Esophagus muscularis mucosa (tissue), 4 donors: ENCODE results near the gene HS6ST3. TPM values are rescaled to one million over a fixed set of nuclear protein-coding genes. Genes with fewer than 3 reads are reported as not detected.

Experiments used
- DNase-seq: peaks from one replicate; pipeline ENCODE4 v3.0.0-alpha.2; 2017; ENCODE audit errors: extremely low spot score
- H3K27ac ChIP-seq, 4 donors: fragments of 200-600 bp; sonication (generic); replicated peaks in 1 of 4; 1 replicate in 3 of 4; 2 replicates in 1 of 4; pipeline ENCODE4 v1.5.1; 2016 to 2019; ENCODE audit warnings: mild to moderate bottlenecking in 1 of 4
- H3K27me3 ChIP-seq, 4 donors: fragments of 200-600 bp; sonication (generic); one replicate each; pipeline versions ENCODE4 v1.5.1 to v1.6.0; 2016 to 2019
- H3K36me3 ChIP-seq, 4 donors: fragments of 200-600 bp; sonication (generic); one replicate each; pipeline ENCODE4 v1.5.1; 2016 to 2019
- H3K4me1 ChIP-seq, 4 donors: fragments of 200-600 bp; sonication (generic); one replicate each; pipeline ENCODE4 v1.5.1; 2016 to 2019
- H3K4me3 ChIP-seq, 4 donors: fragments of 200-600 bp; sonication (generic); 1 replicate in 2 of 4; 2 replicates in 2 of 4; pipeline ENCODE4 v1.5.1; 2016 to 2019; ENCODE audit warnings: mild to moderate bottlenecking in 4 of 4, moderate library complexity in 1 of 4
- H3K9me3 ChIP-seq, 4 donors: fragments of 200-600 bp; sonication (generic); 1 replicate in 3 of 4; 2 replicates in 1 of 4; pipeline ENCODE4 v1.5.1; 2016 to 2019
- EP300 ChIP-seq: sonication (generic); formaldehyde crosslinking; IDR thresholded peaks from one replicate; pipeline ENCODE4 v1.6.1; 2017; ENCODE audit warnings: antibody characterized with exemption
- POLR2A ChIP-seq: fragments of 450-650 bp; IDR thresholded peaks from one replicate; pipeline ENCODE4 v1.6.1; 2017; ENCODE audit warnings: antibody characterized with exemption, moderate library complexity, mild to moderate bottlenecking, low read depth
- POLR2AphosphoS5 ChIP-seq, 2 donors: sonication (generic); formaldehyde crosslinking; IDR thresholded peaks; one replicate each; pipeline ENCODE4 v1.6.1; 2017; ENCODE audit warnings: antibody characterized with exemption in 2 of 2
- WGBS: methylation state at CpG from one replicate; pipeline ENCODE4 v1.1.5; 2018; 5-methylcytosine and 5-hydroxymethylcytosine counted together
- intact Hi-C: fragments of 100-400 bp; cut with DNase I; formaldehyde crosslinking; loops from one replicate; pipeline ENCODE4 v1.15.1; 2023
- total RNA-seq, 4 donors: library from RNA; depleted of rRNA; stranded (reverse); fragments of >200 nt; gene quantifications; one replicate each; pipeline versions ENCODE4 v1.1.0 to v1.2.1, GENCODE V29; 2016
- TF ChIP-seq, protein P1 (sequence below), 3 experiments: fragments of 200-600 bp in 2 of 3; fragments of 450-650 bp in 1 of 3; sonication (generic) in 2 of 3; IDR thresholded peaks; one replicate each; pipeline ENCODE4 v1.5.1; 2017 to 2019; ENCODE audit warnings: antibody characterized with exemption in 3 of 3, mild to moderate bottlenecking in 2 of 3, moderate library complexity in 1 of 3

The HS6ST3 gene
- total RNA-seq, 4 donors from 2014 or later = 4.6 to 12.4 (median 7.9) TPM

DNA sequence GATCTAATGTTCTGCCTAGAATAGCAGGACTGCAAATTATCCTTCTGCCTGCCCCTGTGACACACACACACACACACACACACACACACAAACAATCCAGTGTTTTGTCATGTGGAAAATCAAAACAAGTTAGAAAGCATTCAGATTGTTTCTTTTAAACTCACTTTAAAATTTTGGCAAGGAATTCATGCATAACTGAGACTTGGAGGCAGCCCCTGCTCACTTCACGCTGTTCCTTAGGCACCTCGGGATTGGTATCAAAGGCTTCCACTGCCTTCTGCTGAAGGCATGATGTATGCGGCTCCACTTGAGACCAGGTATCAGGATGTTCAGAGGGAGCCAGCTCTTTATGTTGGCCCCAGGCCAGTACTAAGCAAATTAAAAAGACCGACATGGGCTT lies 745.6 kb downstream of the HS6ST3 start:
- Histone ChIP-seq H3K36me3 (no peaks in the 10 kb centered on the region), H3K27ac (no peak overlapping the region), H3K27me3 (no peaks in the 10 kb centered on the region), H3K4me3 (no peak overlapping the region), H3K4me1 (no peaks in the 10 kb centered on the region), H3K9me3 (peaks cover 0 to 5% (median 0%) of the 10 kb centered on the region in 4 donors)
- intact Hi-C loops = no loop called here
- no peak for DNase-seq
- TF ChIP-seq EP300 = no peak
- TF ChIP-seq, protein P1, sequence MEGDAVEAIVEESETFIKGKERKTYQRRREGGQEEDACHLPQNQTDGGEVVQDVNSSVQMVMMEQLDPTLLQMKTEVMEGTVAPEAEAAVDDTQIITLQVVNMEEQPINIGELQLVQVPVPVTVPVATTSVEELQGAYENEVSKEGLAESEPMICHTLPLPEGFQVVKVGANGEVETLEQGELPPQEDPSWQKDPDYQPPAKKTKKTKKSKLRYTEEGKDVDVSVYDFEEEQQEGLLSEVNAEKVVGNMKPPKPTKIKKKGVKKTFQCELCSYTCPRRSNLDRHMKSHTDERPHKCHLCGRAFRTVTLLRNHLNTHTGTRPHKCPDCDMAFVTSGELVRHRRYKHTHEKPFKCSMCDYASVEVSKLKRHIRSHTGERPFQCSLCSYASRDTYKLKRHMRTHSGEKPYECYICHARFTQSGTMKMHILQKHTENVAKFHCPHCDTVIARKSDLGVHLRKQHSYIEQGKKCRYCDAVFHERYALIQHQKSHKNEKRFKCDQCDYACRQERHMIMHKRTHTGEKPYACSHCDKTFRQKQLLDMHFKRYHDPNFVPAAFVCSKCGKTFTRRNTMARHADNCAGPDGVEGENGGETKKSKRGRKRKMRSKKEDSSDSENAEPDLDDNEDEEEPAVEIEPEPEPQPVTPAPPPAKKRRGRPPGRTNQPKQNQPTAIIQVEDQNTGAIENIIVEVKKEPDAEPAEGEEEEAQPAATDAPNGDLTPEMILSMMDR (IDR thresholded peaks at IDR 0.05) = no peak
- no peak for TF ChIP-seq POLR2AphosphoS5 (IDR thresholded peaks at IDR 0.05)
- no peak for TF ChIP-seq POLR2A
- 79% methylated on average over 4 of the region's 4 CpGs for WGBS

DNA sequence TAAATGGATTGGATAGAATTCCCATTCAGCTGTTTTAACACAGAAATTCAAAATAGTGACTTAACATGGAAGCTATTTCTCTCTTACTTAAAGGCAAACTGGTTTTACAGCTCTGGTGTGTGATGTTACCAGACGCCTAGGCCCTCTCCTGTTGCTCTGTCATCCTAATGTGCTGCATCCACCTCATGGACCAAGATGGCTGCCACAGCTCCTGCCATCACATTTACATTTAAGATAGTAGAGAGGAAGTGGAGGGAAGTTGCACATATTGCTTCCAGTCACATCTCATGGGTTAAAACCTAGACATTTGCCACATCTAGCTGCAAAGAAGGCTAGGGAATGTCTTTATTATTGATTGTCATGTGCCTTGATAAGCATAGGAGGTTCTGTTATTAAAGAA lies 746.8 kb downstream of the HS6ST3 start:
- H3K4me1 ChIP-seq = no peaks in the 10 kb centered on the region
- no peak overlapping the region for H3K27ac ChIP-seq
- no peak overlapping the region for H3K4me3 ChIP-seq
- peaks cover 0 to 5% (median 0%) of the 10 kb centered on the region in 4 donors for H3K9me3 ChIP-seq
- no peaks in the 10 kb centered on the region for H3K27me3 ChIP-seq
- peak; percentile 10 for DNase-seq
- 91% methylated on average over 1 of the region's 1 CpG for WGBS
- no peaks in the 10 kb centered on the region for H3K36me3 ChIP-seq
- TF ChIP-seq POLR2A = no peak
- intact Hi-C loops = no loop called here

DNA sequence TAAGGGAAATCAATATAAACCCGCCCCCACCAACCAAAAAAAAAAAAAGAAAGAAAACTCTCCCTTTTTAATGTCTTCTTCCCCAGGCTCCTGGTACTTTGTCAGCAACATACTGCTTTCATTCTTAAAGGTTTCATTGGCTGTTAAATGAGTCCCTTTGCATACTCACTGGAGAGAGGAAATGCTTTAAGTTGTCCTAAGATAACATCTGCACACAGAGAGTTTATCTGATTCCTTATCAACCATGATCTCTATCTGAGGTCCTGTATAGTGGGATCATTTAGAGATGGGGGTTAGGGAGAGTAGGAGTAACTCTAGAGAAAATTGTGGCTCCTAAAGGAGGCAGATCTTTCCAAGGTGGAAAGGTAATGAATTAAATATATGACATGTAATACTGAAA lies 747.9 kb downstream of the HS6ST3 start:
- Histone ChIP-seq H3K9me3 (peaks cover 0 to 5% (median 0%) of the 10 kb centered on the region in 4 donors), H3K36me3 (no peaks in the 10 kb centered on the region), H3K4me3 (no peak overlapping the region), H3K27me3 (no peaks in the 10 kb centered on the region), H3K27ac (no peak overlapping the region), H3K4me1 (no peaks in the 10 kb centered on the region)
- TF ChIP-seq EP300 = no peak
- TF ChIP-seq POLR2A = no peak
- TF ChIP-seq, protein P1 (IDR thresholded peaks at IDR 0.05) = no peak
- TF ChIP-seq POLR2AphosphoS5 (IDR thresholded peaks at IDR 0.05) = no peak
- intact Hi-C loops = no loop called here
- WGBS = 68% methylated on average over 1 of the region's 1 CpG
- no peak for DNase-seq

DNA sequence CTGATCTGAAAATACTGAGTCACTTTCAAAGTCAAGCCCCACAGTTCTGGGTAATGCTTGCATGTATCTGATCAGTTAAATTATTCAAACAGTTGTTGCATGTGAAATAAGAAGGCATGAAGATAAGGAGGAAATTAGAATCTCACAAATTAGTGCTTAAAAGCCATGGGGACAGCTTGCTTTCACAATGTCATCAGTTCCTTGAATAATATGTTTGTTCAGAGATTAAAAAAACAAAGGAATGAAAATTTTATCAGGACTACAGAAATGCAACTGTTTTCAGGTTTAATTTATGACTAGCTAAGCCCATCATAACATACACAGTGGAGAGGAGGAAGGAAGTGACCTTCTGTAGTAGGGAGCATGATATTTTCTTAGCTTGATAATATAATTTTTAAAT lies 754.3 kb downstream of the HS6ST3 start:
- no peaks in the 10 kb centered on the region for H3K4me1 ChIP-seq
- no peak overlapping the region for H3K4me3 ChIP-seq
- H3K36me3 ChIP-seq = no peaks in the 10 kb centered on the region
- no peak for TF ChIP-seq POLR2A
- TF ChIP-seq, protein P1 (IDR thresholded peaks at IDR 0.05) = no peak
- no peak for TF ChIP-seq POLR2AphosphoS5 (IDR thresholded peaks at IDR 0.05)
- no peak for TF ChIP-seq EP300
- H3K27me3 ChIP-seq = no peaks in the 10 kb centered on the region
- H3K27ac ChIP-seq = no peak overlapping the region
- intact Hi-C loops = no loop called here
- no peak for DNase-seq
- no peaks in the 10 kb centered on the region for H3K9me3 ChIP-seq

DNA sequence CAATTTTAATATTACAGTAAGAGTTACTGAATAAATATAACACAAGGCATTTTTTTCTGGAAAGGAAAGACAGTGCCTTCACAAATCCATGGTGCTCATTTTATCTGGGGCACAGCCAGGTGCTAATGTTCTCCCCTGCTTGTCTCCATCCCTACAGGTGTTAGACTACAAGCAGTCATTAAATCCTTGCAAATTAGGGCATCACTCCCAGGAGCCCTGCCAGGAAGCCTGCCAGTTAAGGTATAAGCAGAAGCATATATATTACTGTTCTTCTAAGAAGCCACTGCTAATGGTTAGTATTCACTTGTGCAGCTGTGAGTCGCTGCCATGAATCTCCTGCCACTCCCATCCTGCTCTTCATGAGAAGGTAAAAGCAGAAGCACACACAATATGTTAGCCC lies 754.7 kb downstream of the HS6ST3 start:
- H3K4me1 ChIP-seq = no peaks in the 10 kb centered on the region
- no peak overlapping the region for H3K27ac ChIP-seq
- DNase-seq = no peak
- H3K36me3 ChIP-seq = no peaks in the 10 kb centered on the region
- TF ChIP-seq, protein P1 (IDR thresholded peaks at IDR 0.05) = no peak
- no peak for TF ChIP-seq EP300
- TF ChIP-seq POLR2A = no peak
- TF ChIP-seq POLR2AphosphoS5 (IDR thresholded peaks at IDR 0.05) = no peak
- intact Hi-C loops = no loop called here
- no peak overlapping the region for H3K4me3 ChIP-seq
- H3K27me3 ChIP-seq = no peaks in the 10 kb centered on the region
- 75% methylated on average over 1 of the region's 1 CpG for WGBS
- no peaks in the 10 kb centered on the region for H3K9me3 ChIP-seq
